HG03565 (cell line): ENCODE measurements around the gene CACNA1C.

ENCODE experiments used
- ATAC-seq: cut with Tn5 transposase; IDR thresholded peaks from one replicate; pipeline ENCODE4 v1.9.1; 2021; ENCODE audit warnings: mild to moderate bottlenecking, moderate library complexity; ENCODE audit not compliant: unreplicated experiment

Gene CACNA1C

GRCh38 chr12:2586156-2587038, 533.6 kb downstream of the CACNA1C start:
- no peak for ATAC-seq

GRCh38 chr12:2588345-2588744, 535.6 kb downstream of the CACNA1C start:
- no peak for ATAC-seq

- no peak for ATAC-seq
Observed at GRCh38 chr12:2589381-2589780, 536.6 kb downstream of the CACNA1C start.

GRCh38 chr12:2593045-2593444, 540.3 kb downstream of the CACNA1C start:
- no peak for ATAC-seq

- no peak for ATAC-seq
Observed at GRCh38 chr12:2596441-2596840, 543.7 kb downstream of the CACNA1C start.

GRCh38 chr12:2605301-2605700, 552.5 kb downstream of the CACNA1C start:
- no peak for ATAC-seq

GRCh38 chr12:2606186-2606910, 553.6 kb downstream of the CACNA1C start:
- no peak for ATAC-seq

- no peak for ATAC-seq
Observed at GRCh38 chr12:2607881-2608607, 555.3 kb downstream of the CACNA1C start.

- no peak for ATAC-seq
Observed at GRCh38 chr12:2608608-2608945, 555.8 kb downstream of the CACNA1C start.

- ATAC-seq: no peak
Observed at GRCh38 chr12:2609020-2609419, 556.2 kb downstream of the CACNA1C start.

GRCh38 chr12:2610358-2610757, 557.6 kb downstream of the CACNA1C start:
- no peak for ATAC-seq

- ATAC-seq: peak; percentile 70
Observed at GRCh38 chr12:2613326-2614073, 560.7 kb downstream of the CACNA1C start.

- ATAC-seq: no peak
Observed at GRCh38 chr12:2614341-2614740, 561.6 kb downstream of the CACNA1C start.

- ATAC-seq: no peak
Observed at GRCh38 chr12:2615665-2616402, 563.0 kb downstream of the CACNA1C start.

GRCh38 chr12:2616763-2617162, 564.0 kb downstream of the CACNA1C start:
- no peak for ATAC-seq

GRCh38 chr12:2617365-2617764, 564.6 kb downstream of the CACNA1C start:
- no peak for ATAC-seq

- ATAC-seq: no peak
Observed at GRCh38 chr12:2618291-2618995, 565.7 kb downstream of the CACNA1C start.

- no peak for ATAC-seq
Observed at GRCh38 chr12:2619136-2619535, 566.3 kb downstream of the CACNA1C start.

- ATAC-seq: no peak
Observed at GRCh38 chr12:2622460-2622859, 569.7 kb downstream of the CACNA1C start.

- ATAC-seq: no peak
Observed at GRCh38 chr12:2623472-2623871, 570.7 kb downstream of the CACNA1C start.
